ENCODE results near the gene DACH1. TPM values are rescaled to one million over a fixed set of nuclear protein-coding genes. Genes with fewer than 3 reads are reported as not detected.
"Not testable (repeated sequence)": the region's sequence is repeated elsewhere in the genome, so short reads cannot be mapped to it uniquely, and the experiment has no call there.

The DACH1 gene
- total RNA-seq, result under 1 TPM in 1 of 2 donors, not detected in 1; 0.13 TPM
- total RNA-seq, result 0 reads per million in 2 donors

DNA sequence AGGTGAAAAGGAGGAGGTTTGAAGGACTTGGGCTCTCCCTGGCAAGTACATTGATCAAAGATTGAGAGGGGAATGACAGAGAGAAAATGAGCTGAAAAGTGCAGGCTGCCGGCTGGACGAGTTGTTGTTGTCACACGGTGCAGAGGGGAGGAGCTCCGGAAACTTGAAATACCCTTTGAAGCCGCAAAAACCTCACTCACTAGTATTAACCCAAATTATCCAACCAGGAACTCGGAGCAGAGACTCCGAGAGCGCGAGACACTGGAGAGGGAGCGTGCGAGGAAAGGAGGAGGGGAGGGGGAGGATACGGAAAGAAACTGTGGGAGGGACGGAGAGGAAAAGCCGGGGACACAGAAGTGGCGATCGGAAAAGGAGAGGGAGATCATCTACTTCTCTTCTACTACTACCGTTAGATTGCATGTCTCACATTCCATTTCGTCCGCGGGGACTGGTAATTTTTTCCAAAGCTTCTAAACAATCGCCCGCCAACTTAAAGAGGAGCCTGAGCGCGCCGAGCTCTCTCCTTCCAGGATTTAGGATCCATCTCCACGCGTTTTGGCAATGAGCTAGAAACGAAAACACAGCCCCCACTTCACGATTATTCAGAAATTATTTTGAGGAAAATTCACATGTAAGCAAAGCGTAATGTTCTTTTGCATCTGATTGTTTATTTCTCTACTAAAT lies at the start of gene DACH1:
Gene DACH1 (minus strand): TSS at position 74 of the 684 bp plus-strand sequence.
- H3K4me1 Mint-ChIP-seq, result peaks cover 6% of the 10 kb centered on the region
- no peak within 1 kb of the TSS for H3K27ac Mint-ChIP-seq
- DNase-seq (no peak), ATAC-seq (peak; percentile 40)
- peak within 1 kb of the TSS; percentile 77 for H3K4me3 Mint-ChIP-seq
- H3K9me3 ChIP-seq (ENCODE audit: control insufficient read depth, low read length, poor library complexity, severe bottlenecking), result peaks cover 3% of the 10 kb centered on the region
- peaks cover 38% of the 10 kb centered on the region for H3K27me3 Mint-ChIP-seq
- peaks cover 5% of the 10 kb centered on the region for H3K36me3 Mint-ChIP-seq (ENCODE audit: low read depth)

DNA sequence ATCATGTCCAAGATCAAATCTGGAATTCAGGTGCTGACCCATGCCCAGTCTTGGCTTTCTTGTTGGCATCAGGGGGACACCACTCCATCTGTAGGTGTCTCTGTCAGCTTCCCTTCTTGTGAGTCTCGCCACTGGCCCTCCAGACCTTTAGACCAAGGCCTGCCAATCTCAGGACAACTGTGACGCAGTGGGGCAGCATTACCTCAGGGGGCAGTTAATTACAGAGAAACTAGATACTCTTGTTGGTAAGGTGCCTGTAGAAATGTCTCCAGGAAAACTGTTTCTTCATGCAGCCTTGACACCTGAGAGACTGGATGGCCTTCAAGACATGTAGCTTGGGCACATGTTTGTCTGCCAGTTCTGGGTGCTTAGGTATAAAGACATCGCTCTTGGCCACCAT lies 46.7 kb upstream of the DACH1 start:
- DNase-seq, result no peak
- Mint-ChIP-seq H3K4me1 (no peaks in the 10 kb centered on the region), H3K27me3 (no peaks in the 10 kb centered on the region), H3K36me3 (ENCODE audit: low read depth) (no peaks in the 10 kb centered on the region), H3K27ac (no peak overlapping the region), H3K4me3 (no peak overlapping the region)
- no peak for ATAC-seq
- no peaks in the 10 kb centered on the region for H3K9me3 ChIP-seq (ENCODE audit: control insufficient read depth, low read length, poor library complexity, severe bottlenecking)

DNA sequence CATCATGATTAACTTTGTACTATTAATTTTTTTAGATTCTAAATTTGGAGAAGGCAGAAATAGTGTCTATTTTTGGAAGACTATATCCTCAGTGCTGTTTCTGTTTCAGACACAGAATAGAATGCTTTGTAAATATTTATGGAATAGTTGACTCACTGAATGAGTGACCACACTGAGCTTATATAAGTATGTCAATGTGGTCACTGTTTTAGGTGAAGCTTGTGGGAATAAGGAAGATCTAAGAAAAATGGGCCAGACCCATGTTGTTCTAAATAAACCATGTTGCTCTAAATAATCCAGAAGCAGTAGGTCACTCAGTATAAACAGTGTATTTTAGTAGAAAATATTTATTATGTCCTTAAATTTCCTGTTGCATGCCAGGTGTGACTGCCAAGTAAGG lies 45.5 kb upstream of the DACH1 start:
- DNase-seq (no peak), ATAC-seq (no peak)
- Mint-ChIP-seq H3K4me3 (no peak overlapping the region), H3K4me1 (no peaks in the 10 kb centered on the region), H3K27me3 (no peaks in the 10 kb centered on the region), H3K27ac (no peak overlapping the region), H3K36me3 (ENCODE audit: low read depth) (no peaks in the 10 kb centered on the region)
- no peaks in the 10 kb centered on the region for H3K9me3 ChIP-seq (ENCODE audit: control insufficient read depth, low read length, poor library complexity, severe bottlenecking)

DNA sequence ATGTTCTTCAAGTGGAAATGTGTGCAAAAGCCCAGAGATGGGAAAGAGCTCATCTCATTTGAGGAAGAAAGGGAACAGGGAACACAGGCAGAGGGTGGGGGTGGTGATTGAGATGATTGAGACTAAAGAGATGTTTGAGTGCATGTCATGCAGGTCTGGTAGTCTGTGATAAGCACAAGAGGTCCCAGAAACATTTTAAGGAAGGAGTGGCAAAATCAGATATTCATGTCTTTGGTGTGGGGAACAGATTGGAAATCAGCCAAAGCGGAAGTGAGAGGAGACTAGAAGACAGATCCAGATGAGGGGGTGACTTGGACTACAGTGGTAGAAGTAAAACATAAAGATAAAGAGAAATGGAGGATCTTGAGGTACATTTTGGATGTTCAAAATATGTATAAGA lies 39.4 kb upstream of the DACH1 start:
- no peak for ATAC-seq
- DNase-seq, result no peak
- H3K4me1 Mint-ChIP-seq, result no peaks in the 10 kb centered on the region
- no peaks in the 10 kb centered on the region for H3K9me3 ChIP-seq (ENCODE audit: control insufficient read depth, low read length, poor library complexity, severe bottlenecking)
- no peak overlapping the region for H3K4me3 Mint-ChIP-seq
- no peak overlapping the region for H3K27ac Mint-ChIP-seq
- no peaks in the 10 kb centered on the region for H3K36me3 Mint-ChIP-seq (ENCODE audit: low read depth)
- H3K27me3 Mint-ChIP-seq, result no peaks in the 10 kb centered on the region

DNA sequence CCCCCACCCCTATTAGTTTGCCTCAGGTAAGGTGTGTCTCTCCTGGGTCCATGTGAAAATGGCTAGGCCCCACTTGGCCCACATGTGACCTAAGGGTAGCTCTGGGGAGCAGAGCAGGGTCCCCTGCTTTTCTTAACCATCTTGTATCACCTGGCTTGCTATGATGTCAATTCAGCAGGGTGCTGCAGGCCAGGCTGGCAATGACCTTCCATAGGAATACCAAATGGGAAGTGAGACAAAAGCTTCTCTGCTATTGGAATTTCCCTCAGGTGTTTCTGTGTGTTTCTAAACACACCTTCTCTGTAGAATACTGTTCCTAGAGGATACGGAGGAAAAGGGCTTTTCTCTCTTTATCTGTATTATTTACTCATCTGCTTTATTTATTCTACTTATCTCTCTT lies 35.7 kb upstream of the DACH1 start:
- Mint-ChIP-seq H3K27ac (no peak overlapping the region), H3K36me3 (ENCODE audit: low read depth) (no peaks in the 10 kb centered on the region), H3K4me1 (no peaks in the 10 kb centered on the region), H3K4me3 (no peak overlapping the region), H3K27me3 (no peaks in the 10 kb centered on the region)
- DNase-seq (no peak), ATAC-seq (no peak)
- H3K9me3 ChIP-seq (ENCODE audit: control insufficient read depth, low read length, poor library complexity, severe bottlenecking), result no peaks in the 10 kb centered on the region

DNA sequence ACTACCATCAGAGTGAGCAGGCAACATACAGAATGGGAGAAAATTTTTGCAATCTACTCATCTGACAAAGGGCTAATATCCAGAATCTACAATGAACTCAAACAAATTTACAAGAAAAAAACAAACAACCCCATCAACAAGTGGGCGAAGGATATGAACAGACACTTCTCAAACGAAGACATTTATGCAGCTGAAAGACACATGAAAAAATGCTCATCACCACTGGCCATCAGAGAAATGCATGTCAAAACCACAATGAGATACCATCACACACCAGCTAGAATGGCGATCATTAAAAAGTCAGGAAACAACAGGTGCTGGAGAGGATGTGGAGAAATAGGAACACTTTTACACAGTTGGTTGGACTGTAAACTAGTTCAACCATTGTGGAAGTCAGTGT lies 26.5 kb upstream of the DACH1 start:
- ATAC-seq; H3K4me3 Mint-ChIP-seq; H3K4me1 Mint-ChIP-seq; DNase-seq; H3K9me3 ChIP-seq (ENCODE audit: control insufficient read depth, low read length, poor library complexity, severe bottlenecking); H3K36me3 Mint-ChIP-seq (ENCODE audit: low read depth); H3K27ac Mint-ChIP-seq; H3K27me3 Mint-ChIP-seq: not testable (repeated sequence)

DNA sequence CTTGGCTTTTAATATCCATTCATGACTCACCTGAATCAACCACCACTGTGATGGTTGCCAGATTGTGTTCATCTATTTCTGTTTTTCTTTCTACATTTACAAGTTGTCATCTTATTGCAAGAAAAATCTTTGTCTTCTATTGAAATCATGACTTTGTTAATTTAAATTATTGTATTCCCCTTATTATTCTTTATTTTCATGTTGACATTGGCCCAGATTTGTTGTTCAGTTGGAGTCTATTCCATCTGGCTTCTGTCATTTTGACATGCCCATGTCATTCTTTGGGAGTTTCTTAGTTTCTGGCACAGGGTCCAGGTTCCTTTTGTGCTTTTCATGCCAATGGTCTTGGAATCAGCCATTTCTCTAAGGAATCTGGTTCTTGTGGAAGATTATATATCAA lies 19.9 kb upstream of the DACH1 start:
- DNase-seq (no peak), ATAC-seq (no peak)
- Mint-ChIP-seq H3K4me3 (no peak overlapping the region), H3K27me3 (no peaks in the 10 kb centered on the region), H3K27ac (no peak overlapping the region), H3K4me1 (no peaks in the 10 kb centered on the region), H3K36me3 (ENCODE audit: low read depth) (no peaks in the 10 kb centered on the region)
- no peaks in the 10 kb centered on the region for H3K9me3 ChIP-seq (ENCODE audit: control insufficient read depth, low read length, poor library complexity, severe bottlenecking)

DNA sequence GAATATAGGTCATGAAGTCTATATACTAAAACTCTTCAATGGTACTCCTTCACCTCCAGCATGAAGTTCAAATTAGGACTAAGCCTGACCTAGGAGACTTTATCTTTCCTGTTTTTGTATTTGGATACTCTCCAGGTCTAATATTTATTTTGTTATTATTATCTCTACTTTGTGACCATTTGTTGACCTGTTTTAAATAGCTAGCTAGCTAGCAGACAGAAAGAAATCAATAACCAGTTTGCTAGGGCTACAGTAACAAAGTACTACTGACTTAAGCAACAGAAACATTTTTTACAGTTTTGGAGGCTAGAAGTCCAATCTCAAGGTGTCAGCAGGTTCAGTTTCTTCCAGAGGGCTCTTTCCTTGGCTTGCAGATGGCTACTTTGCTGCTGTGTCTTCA lies 15.1 kb upstream of the DACH1 start:
- Mint-ChIP-seq H3K4me1 (no peaks in the 10 kb centered on the region), H3K36me3 (ENCODE audit: low read depth) (no peaks in the 10 kb centered on the region)

DNA sequence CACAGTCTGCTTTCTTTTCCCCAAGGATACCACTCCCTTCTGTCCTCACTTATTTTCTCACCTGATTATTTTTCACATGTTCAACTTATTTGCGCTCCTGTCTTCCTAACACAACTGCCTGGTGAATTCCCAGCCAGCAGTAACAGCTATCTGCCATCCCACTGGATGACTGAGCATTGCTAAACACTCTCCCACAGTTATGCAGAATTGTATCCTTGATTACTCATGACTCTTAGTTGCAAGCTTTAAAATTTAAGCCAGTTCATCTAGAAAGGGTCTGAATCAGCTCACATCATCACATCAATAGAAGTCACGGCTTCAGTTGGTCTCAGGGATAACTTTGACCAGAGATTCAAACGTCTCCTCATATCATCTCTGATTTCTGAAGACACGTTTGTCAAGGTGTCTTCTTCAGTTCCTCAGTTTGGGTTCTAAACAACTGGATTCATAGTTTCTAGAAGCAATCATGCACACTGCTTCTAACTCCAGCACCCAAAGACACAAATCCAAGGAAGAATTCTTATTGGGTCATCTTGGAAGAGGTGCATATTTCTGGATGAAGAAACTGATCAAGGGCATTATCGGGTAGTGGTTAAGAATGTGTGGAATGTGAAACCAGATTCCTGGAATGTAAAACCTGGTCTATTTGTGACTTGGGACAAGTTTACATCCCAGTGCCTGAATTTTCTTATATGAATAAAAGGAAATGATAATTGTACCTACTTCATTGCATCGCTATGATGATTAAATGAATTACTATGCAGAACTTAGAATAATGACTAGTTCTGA lies 13.9 kb upstream of the DACH1 start:
- H3K4me1 Mint-ChIP-seq, result no peaks in the 10 kb centered on the region
- ATAC-seq (no peak), DNase-seq (no peak)
- H3K9me3 ChIP-seq (ENCODE audit: control insufficient read depth, low read length, poor library complexity, severe bottlenecking), result no peaks in the 10 kb centered on the region
- no peaks in the 10 kb centered on the region for H3K36me3 Mint-ChIP-seq (ENCODE audit: low read depth)
- H3K27ac Mint-ChIP-seq, result no peak overlapping the region
- no peaks in the 10 kb centered on the region for H3K27me3 Mint-ChIP-seq
- no peak overlapping the region for H3K4me3 Mint-ChIP-seq

More for the DNA sequence above, 15.1 kb upstream of the DACH1 start:
- no peak overlapping the region for H3K27ac Mint-ChIP-seq
- ATAC-seq, result no peak
- H3K4me3 Mint-ChIP-seq, result no peak overlapping the region
- H3K9me3 ChIP-seq (ENCODE audit: control insufficient read depth, low read length, poor library complexity, severe bottlenecking), result no peaks in the 10 kb centered on the region
- DNase-seq, result no peak
- no peaks in the 10 kb centered on the region for H3K27me3 Mint-ChIP-seq

DNA sequence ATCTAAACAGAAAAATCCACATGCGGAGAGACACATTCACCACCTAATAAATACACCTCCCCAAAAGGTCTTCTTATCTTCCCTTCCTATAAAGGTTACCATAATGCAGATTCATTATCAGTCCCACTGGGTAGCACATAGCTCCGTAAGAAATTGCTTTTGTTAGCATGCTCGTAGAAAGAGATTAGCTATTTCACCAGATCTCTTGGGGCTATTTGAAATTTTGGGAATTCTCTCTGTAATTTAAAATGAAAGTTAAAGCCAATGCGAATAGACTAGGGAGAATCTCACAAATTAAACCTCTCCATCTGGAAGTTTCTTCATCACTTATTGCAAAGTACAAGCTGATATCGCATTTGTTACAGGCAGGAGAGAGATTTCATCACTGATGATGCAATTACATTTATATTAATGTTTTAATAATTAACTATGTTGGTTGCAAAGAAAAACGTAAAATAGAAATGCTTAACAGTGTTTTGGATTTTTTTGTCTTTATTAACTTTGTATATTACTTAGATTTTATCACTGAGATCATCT lies 12.9 kb upstream of the DACH1 start:
- no peaks in the 10 kb centered on the region for H3K36me3 Mint-ChIP-seq (ENCODE audit: low read depth)
- DNase-seq (no peak), ATAC-seq (no peak)
- H3K4me1 Mint-ChIP-seq, result no peaks in the 10 kb centered on the region
- no peaks in the 10 kb centered on the region for H3K27me3 Mint-ChIP-seq
- H3K9me3 ChIP-seq (ENCODE audit: control insufficient read depth, low read length, poor library complexity, severe bottlenecking), result no peaks in the 10 kb centered on the region
- H3K27ac Mint-ChIP-seq, result no peak overlapping the region
- H3K4me3 Mint-ChIP-seq, result no peak overlapping the region

DNA sequence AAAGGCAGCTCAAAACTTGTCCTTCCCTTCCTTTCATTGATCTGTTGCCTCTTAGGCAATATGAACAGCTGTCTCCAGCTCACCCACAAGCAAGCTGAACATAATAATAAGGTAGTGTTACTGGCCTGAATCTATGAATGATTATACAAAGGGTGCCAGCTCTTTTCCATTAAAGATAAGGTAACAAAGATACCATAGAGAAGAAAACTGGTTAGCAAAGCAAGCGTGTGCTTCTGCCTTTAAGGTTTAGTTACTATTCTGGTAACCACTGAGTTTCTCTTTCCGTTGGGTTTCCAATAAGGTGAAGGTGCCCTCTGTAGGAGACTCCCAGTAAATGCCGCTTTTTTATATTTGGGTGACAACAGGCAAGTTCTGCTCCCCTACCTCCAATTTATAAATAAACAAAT lies 12.1 kb upstream of the DACH1 start:
- DNase-seq, result no peak
- H3K4me1 Mint-ChIP-seq, result no peaks in the 10 kb centered on the region
- no peaks in the 10 kb centered on the region for H3K9me3 ChIP-seq (ENCODE audit: control insufficient read depth, low read length, poor library complexity, severe bottlenecking)
- H3K36me3 Mint-ChIP-seq (ENCODE audit: low read depth), result no peaks in the 10 kb centered on the region
- H3K4me3 Mint-ChIP-seq, result no peak overlapping the region
- no peaks in the 10 kb centered on the region for H3K27me3 Mint-ChIP-seq
- peak; percentile 45 for ATAC-seq
- H3K27ac Mint-ChIP-seq, result no peak overlapping the region

DNA sequence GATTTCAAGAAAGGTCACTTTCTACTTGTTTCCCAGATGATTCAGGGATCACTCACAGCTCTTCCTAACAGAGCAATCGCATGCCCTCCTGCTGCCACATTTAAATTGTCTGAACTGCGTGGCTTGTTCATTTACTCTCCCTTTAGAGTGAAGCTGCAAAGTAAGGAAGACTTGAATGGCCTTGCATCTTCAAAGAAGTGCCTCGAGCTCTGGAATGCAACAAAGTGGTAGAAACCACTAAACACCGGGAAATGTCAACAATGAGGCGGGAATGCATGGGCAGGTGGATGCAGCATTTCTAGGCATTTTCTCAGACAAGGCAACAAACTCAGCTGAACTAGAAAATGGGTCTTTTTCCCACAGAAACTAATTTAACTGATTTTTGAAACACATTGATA lies 10.3 kb upstream of the DACH1 start:
- no peak for DNase-seq
- no peaks in the 10 kb centered on the region for H3K9me3 ChIP-seq (ENCODE audit: control insufficient read depth, low read length, poor library complexity, severe bottlenecking)
- Mint-ChIP-seq H3K27ac (no peak overlapping the region), H3K27me3 (no peaks in the 10 kb centered on the region), H3K4me3 (no peak overlapping the region), H3K4me1 (no peaks in the 10 kb centered on the region), H3K36me3 (ENCODE audit: low read depth) (no peaks in the 10 kb centered on the region)
- ATAC-seq, result no peak

DNA sequence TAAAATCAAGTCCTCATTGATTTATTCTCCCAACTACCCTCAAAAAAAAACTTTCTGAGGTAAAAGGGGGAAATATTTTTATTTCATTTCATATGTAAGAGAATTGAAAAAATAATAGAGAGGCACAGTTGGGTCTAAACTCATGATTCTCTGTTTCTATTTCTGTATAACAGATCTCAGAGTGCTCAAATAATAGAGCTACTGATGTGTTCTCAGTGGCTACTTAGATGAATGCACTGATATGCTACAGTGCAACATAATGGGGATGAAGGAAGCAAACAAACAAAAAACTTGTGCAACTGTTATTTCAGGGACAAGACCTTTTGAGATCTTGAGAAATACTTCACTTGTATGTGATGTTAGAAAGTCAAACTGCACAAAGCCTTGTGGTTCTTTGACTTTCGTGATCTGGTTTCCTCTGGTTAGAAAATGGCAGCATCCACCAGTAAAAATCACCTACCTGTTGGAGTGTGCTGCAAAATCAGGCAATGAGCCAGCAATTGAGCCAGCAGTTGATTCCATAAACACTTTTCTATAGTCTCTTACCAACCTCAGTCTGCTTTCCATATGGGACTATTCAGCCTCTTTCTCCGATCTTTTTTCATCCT lies 9.7 kb upstream of the DACH1 start:
- Mint-ChIP-seq H3K27me3 (no peaks in the 10 kb centered on the region), H3K36me3 (ENCODE audit: low read depth) (no peaks in the 10 kb centered on the region), H3K4me1 (no peaks in the 10 kb centered on the region), H3K4me3 (no peak overlapping the region), H3K27ac (no peak overlapping the region)
- no peak for DNase-seq
- no peak for ATAC-seq
- H3K9me3 ChIP-seq (ENCODE audit: control insufficient read depth, low read length, poor library complexity, severe bottlenecking), result no peaks in the 10 kb centered on the region
